GM18951 (cell line): ENCODE results near the gene PSG2.
"Not testable (repeated sequence)": the region's sequence is repeated elsewhere in the genome, so short reads cannot be mapped to it uniquely, and the experiment has no call there.

ENCODE experiments used
- POLR2A ChIP-seq: IDR thresholded peaks from 4 replicates; pipeline ENCODE4 v1.6.1; 2011; ENCODE audit warnings: mild to moderate bottlenecking; ENCODE audit not compliant: insufficient read length, insufficient read depth; ENCODE audit errors: extremely low read depth
- in situ Hi-C: fragments of 300-500 bp; cut with MboI; formaldehyde crosslinking; loops from one replicate; pipeline ENCODE4 v1.12.0; 2022; ENCODE audit warnings: low sequenced_read_pairs, mixed read lengths, inconsistent platforms; ENCODE audit not compliant: unreplicated experiment

Gene PSG2

DNA sequence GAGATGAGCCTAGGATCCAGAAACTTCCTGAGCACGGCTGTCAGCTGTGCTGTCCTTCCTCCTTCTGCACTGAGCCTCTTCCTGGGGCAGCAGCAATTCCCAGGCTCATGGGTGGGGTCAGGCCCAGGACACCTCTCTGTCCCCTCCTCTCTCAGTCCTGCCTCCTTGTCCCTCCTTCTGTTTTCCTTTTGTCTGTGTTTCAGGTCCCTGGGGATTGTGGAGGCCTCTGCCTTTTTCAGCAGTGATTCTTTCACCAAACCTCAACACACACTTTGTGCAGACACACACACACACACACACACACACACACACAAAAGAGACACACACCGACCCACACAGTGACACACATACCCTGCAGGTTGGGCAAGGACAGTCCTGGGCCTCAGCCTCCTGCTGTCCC lies at the start of gene PSG2:
Gene PSG2, minus strand, starts transcription at position 101 of the 400 bp plus-strand sequence. CDS start 132 bp downstream, outside the sequence.
- in situ Hi-C loops: not testable (repeated sequence)

DNA sequence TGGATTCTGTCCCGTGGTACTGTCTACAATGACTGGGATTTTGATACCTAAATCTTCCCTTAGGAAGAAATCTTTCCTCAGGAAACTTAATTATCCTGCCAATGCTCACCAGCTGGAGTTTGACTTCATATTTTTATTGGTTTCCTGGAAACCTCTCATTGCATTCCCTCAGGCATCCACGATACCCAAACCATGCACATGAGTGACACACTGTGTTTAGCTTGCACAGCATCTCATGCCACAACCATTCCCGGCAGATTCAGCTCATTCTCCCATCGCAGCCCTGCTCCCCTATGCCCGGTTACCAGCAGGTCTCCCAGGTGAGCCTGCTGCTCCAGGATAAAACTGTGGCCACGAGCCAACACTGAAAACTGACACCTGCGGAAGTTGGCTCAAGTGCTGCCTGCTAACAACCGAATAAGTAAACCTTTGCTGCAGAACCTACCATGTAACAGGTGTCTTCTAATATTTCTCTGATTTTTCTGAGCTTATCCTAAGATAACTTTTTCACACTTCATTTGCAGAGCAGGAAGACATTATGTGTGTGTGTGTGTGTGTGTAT lies 48.9 kb upstream of the PSG2 start:
- in situ Hi-C loops: not testable (repeated sequence)

DNA sequence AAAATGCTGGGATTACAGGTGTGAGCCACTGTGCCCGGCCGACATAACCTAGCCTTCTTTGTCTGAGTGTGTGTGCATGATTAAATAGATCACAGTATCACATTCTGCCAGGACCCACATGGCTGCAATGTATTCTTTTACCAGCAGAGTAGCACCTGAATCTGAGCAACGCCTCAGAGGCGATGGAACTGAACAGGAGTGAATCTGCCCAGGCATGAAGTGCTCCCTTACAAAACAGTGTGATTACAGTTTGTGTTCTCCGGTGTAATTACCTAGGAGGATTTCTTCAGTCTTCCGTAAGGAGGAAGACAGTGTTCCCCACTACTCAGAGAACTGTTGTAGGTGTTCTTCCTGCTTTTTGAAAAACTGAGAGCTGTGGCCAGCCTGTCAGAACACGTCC lies 46.7 kb upstream of the PSG2 start:
- in situ Hi-C loops: not testable (repeated sequence)

DNA sequence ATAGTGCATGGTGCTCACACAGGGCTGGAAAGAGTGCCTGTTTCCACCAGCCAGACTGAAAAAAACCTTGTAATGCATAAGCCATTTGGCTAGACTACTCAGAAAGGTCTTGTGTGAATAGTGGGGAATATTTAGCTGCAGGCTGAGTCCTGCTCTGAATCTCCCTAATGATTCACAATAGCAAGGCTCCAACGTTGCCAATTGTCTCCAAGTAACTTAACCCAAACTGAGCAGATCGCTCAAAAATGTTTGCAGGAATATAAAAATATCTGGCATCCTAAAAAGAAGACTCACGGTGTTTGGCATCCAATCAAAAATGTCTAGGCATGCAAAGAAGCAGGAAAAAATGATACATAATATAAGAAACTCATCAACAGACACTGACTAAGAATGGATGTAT lies 44.8 kb upstream of the PSG2 start:
- in situ Hi-C loops: not testable (repeated sequence)

DNA sequence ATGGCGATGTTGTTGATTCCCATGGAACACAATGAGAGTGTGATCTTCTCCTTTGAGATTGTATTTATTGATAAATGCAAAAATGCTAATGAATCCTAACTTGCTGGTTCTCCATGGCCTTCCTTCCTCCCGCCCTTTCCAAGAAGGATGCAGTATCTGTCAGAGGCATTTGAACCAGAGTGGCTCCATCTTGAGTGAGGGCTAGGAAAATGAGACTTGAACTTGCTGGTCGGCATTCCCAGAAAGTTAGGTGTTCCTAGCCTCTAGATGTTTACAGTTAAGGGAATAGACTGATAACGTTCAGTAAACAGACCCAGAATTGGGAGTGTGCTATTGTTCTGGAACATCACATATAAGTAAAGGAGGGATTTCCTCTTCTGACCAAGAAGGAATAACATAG lies 44.2 kb upstream of the PSG2 start:
- in situ Hi-C loops: no loop called here
- no peak for TF ChIP-seq POLR2A

DNA sequence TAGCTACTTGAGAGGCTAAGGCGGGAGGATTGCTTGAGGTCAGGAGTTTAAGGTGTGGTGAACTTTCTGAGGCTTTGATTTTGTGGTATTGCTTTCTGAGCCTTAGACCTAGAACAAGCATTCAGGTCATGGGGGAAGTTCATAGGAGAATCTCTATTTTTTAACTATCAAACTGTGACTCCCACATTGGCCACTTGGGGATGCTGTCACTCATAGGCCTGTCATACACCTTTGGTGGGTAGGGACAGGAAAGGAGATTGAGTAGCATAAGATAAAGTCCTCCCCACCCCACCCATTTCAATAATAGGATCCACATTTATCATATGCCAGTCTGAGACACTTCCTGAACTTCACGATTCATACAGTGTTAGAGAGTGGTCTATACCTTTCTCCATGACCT lies 41.9 kb upstream of the PSG2 start:
- in situ Hi-C loops: no loop called here
- TF ChIP-seq POLR2A: no peak

DNA sequence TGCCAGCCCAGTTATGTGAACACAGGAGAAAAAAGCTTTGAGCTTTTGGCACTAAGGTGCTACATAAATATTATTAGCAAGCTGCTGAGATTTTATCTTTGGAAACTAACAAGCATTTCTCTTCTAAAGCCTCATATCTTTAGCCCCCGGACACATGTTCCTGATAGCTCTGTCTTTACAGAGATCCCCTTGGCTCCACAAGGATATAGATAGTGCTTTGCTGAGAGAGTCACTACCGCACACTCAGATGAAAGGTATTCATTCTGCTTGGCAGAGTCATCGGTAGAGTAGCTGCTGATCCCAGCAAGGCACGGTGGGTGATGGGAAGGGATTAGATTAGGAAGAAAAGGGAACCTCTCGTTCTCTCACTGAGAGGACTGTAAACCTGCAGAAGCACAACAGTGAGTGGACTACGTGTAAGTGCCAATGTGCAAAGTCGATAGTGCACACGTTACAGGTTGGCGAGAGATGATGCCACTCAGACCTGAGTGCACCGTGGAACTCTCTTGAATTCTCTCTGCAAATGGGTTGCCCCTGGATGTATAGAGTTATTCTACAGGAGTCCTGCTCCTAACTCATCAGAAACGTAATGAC lies 38.0 kb upstream of the PSG2 start:
- in situ Hi-C loops: not testable (repeated sequence)

DNA sequence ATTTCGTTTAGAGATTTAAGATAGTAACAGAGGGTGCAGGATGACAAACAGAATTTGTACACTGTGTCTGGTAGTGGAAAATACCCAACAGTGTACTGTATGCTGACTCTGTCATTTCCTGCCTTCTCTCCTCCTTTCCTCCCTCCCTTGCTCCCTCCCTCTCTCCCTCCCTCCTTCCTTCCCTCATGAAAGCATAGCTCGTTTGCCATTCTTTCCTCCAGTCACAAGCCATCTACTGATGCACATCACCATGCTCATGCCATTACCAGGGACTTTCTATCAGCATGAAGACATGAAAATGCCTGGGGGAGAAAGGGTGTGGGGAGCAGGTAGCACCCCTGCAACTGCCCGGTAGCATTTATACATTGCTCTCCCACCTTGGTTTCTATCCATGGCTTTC lies 37.0 kb upstream of the PSG2 start:
- in situ Hi-C loops: not testable (repeated sequence)

DNA sequence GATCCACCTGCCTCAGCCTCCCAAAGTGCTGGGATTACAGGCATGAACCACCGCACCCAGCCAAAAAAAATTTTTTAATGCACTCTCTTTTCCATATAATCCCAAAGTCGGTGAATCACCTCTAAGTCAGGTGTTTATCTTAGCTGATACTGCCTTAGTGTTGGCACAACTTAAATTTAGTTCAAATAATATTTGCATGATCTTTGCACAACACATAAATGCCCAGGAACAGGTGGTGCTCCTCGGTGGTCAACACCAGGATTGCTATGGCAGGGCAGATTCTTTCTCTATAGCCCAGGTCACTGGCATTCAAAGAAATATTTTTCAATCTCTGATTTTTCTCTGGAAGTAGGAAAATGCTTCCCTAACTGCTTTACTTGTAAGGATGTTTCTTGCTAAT lies 33.9 kb upstream of the PSG2 start:
- in situ Hi-C loops: not testable (repeated sequence)

DNA sequence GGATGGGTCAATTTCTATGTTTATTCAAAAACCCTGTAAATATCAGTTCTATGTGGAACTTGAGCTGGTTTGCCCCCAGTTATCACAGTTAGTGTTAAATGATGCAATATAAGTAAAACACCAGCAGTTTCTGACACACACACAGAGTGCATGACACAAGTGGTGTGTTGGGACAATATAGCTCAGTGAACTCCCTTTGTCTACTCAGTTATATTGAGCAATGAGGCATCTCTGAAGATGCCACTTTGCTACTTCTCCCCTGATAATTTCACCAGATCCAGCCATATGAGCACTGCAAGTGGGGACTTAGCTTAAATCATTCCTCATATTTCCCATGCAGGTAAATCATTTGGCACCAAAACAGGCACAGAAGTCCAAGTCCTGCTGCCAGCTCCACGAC lies 33.0 kb upstream of the PSG2 start:
- in situ Hi-C loops: not testable (repeated sequence)

DNA sequence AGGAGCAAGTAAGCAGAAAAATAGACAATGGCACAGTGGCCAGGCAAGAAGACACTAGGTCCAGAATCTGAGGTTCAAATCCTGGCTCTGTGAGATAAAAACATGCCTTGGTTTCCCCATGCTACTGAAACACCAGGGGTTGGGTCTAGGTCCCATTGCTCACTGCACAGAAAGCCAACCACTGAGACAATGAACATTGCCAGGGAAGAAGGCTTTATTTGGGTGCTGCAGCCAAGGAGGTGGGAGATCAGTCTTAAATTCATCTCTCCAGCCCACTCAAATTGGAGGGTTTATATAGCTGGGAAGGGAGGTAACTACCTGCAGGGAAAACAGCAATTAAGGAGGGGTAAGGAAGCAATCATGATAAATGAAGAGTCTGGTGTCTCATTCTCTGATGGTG lies 32.6 kb upstream of the PSG2 start:
- in situ Hi-C loops: not testable (repeated sequence)

DNA sequence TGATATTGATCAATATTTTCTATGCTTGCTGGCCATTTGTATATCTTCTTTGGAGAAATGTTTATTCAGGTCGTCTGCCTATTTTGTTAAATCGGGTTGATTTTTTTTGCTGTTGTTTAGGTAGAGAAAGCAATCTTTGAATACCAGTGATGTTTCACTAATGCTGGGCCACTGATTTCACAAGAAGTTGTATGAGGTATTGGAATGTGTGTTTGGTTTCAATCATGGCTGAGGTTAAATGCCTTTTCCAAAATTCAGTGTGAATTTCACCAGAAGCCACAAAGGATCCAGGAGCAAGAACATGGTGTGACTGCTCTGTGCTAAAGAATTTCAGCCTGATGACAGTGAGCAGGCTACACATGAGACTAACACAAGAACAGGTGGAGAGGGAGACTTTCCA lies 32.1 kb upstream of the PSG2 start:
- in situ Hi-C loops: not testable (repeated sequence)

DNA sequence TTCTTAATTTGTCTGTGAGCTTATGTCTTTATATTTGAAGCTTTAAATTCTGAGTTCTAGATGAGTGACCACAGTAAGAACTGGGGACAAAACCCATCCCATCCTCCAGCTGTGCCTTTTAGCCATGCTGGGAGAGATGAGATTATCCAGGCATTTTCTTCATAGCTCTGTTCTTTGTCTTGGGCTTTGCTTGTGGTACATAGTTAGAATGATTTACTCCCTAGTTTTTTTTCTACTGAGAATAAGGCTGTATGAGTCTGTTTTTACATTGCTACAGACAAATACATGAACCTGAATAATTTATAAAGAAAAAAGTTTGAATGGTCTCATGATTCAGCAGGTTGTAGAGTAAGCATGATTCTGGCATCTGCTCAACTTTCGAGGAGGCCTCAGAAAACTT lies 24.9 kb upstream of the PSG2 start:
- in situ Hi-C loops: not testable (repeated sequence)

DNA sequence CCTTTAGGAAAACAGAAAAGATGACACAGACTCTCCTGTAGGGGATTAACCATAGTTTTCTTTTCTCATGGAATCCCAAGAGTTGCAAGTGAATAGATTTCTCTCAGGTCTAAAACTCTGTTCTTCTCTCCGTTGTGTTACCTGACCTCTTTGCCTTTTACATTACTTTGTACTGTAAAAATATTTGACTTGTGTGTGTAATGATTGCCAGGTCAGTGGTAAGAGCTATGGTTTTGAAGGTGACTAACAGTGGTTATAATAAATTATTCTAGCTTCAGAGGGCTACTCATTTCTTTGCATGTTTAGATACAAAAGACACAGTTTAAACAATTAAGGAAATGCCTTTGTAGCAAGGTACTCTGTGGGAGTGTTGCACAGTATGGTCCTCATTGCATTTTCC lies 23.0 kb upstream of the PSG2 start:
- in situ Hi-C loops: no loop called here
- no peak for TF ChIP-seq POLR2A

DNA sequence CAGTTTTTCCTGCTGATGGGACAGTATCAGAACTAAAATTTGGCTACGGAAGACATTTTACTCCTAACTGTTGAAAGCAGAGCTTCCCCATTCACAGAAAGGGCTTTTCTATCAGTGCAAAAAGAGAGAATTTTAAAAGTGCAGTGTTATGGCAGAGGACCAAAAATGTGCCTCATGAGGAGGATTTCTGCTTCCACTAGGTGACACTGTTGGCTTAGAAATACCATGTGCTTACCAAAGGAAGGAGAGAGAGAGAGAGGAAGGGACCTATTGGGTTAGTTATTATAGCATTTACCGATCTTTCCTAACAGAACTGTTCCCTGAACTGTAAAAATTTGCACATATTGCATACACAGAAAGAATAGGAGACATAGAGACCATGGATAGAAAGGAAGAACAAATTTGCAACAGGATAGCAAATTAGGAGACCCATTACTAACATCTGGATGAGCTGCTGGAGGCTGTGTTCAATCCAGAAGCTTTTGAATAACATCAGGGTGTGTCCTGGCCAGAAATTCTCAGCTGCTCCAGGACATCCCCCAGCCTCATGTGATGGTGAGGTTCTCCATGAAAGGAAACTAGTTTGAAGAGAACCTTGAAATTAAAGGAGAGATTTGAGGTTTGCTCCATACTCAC lies 21.8 kb upstream of the PSG2 start:
- in situ Hi-C loops: not testable (repeated sequence)

DNA sequence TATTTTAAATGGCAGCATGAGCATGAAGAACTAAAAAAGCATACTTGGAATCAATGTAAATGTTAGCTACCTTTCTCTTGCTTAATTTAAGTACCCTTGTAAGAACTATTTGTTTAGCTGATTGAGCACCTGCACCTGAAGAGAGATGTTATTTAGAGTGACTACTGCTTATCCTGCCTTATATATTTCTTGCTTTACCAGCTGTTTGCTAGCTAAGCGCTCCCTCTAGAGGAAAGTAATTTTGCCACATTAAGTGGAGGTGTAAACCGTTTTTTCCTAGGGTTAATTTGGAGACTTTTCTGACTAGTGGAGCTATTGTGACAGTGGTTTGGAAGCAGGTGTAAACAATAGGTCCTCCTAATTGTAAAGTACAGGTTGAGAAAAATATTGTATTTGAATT lies 19.4 kb upstream of the PSG2 start:
- in situ Hi-C loops: no loop called here
- no peak for TF ChIP-seq POLR2A

DNA sequence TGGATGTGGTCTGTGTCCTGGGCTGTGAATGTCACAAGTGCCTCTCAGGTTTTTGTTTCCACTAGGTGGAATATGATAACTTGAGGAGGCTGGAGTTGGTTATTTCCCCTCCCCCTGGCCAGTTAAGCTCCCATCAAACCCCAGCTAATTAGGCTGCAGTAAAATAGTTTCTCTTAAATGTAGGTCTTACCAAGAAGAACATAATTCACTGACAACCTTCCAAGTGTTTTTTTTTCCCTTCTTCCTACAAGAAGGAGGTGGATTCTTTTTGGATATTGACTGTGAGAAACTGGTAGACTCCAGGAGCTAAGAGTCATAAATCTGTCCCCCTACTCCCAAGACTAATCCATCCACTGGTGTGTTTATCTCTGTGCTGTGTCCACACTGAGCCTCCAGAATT lies 15.9 kb upstream of the PSG2 start:
- in situ Hi-C loops: not testable (repeated sequence)

DNA sequence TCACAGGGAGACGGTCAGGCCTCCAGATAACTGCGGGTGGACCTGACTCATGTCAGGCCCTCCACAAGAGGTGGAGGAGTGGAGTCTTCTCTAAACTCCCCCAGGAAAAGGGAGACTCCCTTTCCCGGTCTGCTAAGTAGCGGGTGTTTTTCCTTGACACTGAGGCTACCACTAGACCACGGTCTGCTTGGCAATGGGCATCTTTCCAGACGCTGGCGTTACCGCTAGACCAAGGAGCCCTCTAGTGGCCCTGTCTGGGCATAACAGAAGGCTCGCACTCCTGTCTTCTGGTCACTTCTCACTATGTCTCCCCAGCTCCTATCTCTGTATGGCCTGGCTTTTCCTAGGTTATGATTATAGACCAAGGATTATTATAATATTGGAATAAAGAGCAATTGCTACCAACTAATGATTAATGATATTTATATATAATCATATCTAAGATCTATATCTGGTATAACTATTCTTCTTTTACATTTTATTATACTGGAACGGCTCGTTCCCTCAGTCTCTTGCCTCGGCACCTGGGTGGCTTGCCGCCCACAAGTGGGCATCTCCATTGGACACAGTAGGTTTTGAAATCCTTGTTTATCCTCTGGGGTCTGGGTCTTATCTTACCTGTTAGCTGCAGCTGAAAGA lies 5.3 kb upstream of the PSG2 start:
- in situ Hi-C loops: not testable (repeated sequence)

DNA sequence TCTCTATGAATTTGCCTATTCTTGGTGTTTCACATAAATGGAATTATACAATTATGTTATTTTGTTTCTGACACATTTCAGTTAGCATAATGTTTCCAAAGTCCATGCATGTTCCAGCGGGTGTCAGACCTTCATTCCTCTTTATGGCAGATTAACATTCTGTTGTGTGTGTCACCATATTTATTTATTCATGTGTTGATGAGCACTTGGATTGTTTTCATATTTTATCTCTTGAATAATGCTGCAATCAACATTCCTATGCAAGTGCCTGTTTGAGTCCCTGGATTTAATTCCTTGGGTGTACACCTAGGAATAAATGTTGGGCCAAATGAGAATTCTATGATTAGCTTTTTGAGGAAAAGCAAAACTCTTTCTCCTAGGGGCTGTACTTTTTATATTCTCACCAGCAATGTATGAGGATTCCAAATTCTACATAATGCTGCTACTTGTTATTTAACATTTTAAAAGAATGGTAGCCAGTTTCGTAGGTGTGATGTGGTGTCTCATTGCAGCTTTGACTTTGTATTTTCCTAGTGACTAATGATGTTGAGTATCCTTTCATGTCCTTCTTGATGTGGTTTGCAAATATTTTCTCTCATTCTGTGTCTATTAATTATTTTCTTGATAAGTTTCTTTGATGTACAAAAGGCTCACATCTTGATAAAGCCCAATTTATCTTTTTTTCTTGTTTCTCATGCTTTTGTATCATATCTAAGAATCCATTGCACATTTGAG lies 3.5 kb upstream of the PSG2 start:
- in situ Hi-C loops: not testable (repeated sequence)
